HEK293 (cell line): ENCODE measurements around the gene ERN2.

Experiments
- CTCF ChIA-PET: fragments of 350-600 bp; formaldehyde crosslinking; extraction: SDS; loops from one replicate; lab custom pipeline; 2021; ENCODE audit warnings: antibody characterized with exemption; lab: Yijun Ruan, JAX
- POLR2A ChIA-PET: fragments of 300-600 bp; formaldehyde crosslinking; extraction: SDS; loops from one replicate; lab custom pipeline; 2020; ENCODE audit warnings: antibody characterized with exemption, inconsistent platforms; lab: Yijun Ruan, JAX
- H3K27ac ChIP-seq: fragments of 200-500 bp; sonication (Bioruptor generic); 2 replicates; pipeline ENCODE4 v1.5.1; 2014; ENCODE audit warnings: low read depth, low read length, control low read depth, inconsistent platforms; ENCODE audit errors: extremely low read depth
- H3K36me3 ChIP-seq, 2 experiments: fragments of 200-500 bp in 1 of 2; sonication (Bioruptor generic) in 1 of 2; 1 replicate in 1 of 2; 2 replicates in 1 of 2; pipeline ENCODE4 v1.5.1; 2014 to 2017; ENCODE audit warnings: inconsistent platforms in 2 of 2, low read length in 2 of 2; ENCODE audit not compliant: control insufficient read depth in 2 of 2, insufficient read depth in 1 of 2
- H3K4me1 ChIP-seq: fragments of 200-500 bp; sonication (Bioruptor generic); 2 replicates; pipeline ENCODE4 v1.5.1; 2014; ENCODE audit warnings: mild to moderate bottlenecking, low read length, inconsistent platforms; ENCODE audit not compliant: control insufficient read depth, insufficient read depth
- H3K4me3 ChIP-seq: 2 replicates; pipeline ENCODE4 v1.5.1; 2011; ENCODE audit warnings: low read depth, mild to moderate bottlenecking, control low read depth, low read length, moderate library complexity
- H3K9me3 ChIP-seq: fragments of 200-500 bp; sonication (Bioruptor generic); 2 replicates; pipeline ENCODE4 v1.5.1; 2014; ENCODE audit warnings: low read depth, low read length, inconsistent platforms; ENCODE audit not compliant: control insufficient read depth, insufficient read depth
- GLI2 ChIP-seq: fragments of 450-650 bp; formaldehyde crosslinking; IDR thresholded peaks from 2 replicates; pipeline ENCODE4; 2017; ENCODE audit warnings: missing biosample characterization, missing genetic modification characterization, low read depth, borderline replicate concordance
- GLIS1 ChIP-seq: fragments of 450-650 bp; formaldehyde crosslinking; IDR thresholded peaks from 2 replicates; pipeline ENCODE4 v1.5.1; 2016; ENCODE audit warnings: missing biosample characterization, missing genetic modification characterization
- IKZF3 ChIP-seq: fragments of 450-650 bp; IDR thresholded peaks from 2 replicates; pipeline ENCODE4 v1.5.0; 2018; ENCODE audit warnings: missing biosample characterization, mild to moderate bottlenecking, missing genetic modification characterization, moderate library complexity
- KLF1 ChIP-seq: fragments of 450-650 bp; formaldehyde crosslinking; IDR thresholded peaks from 2 replicates; pipeline ENCODE4 v1.5.1; 2016; ENCODE audit warnings: missing biosample characterization, missing genetic modification characterization
- KLF9 ChIP-seq: fragments of 450-650 bp; formaldehyde crosslinking; IDR thresholded peaks from 2 replicates; pipeline ENCODE4 v1.5.1; 2016; ENCODE audit warnings: missing biosample characterization, missing genetic modification characterization, low read depth
- MEIS1 ChIP-seq: sonication (generic); formaldehyde crosslinking; IDR thresholded peaks from 2 replicates; pipeline ENCODE4 v1.8.1; 2022; ENCODE audit warnings: missing genetic modification reagents, mild to moderate bottlenecking, borderline replicate concordance
- OSR2 ChIP-seq: fragments of 450-650 bp; formaldehyde crosslinking; IDR thresholded peaks from 2 replicates; pipeline ENCODE4 v1.5.1; 2016; ENCODE audit warnings: missing biosample characterization, missing genetic modification characterization
- SP3 ChIP-seq: fragments of 450-650 bp; formaldehyde crosslinking; IDR thresholded peaks from 2 replicates; pipeline ENCODE4 v1.5.1; 2016; ENCODE audit warnings: missing biosample characterization, missing genetic modification characterization
- ZFP3 ChIP-seq: fragments of 450-650 bp; formaldehyde crosslinking; IDR thresholded peaks from 2 replicates; pipeline ENCODE4 v1.5.1; 2016; ENCODE audit warnings: low read depth, missing biosample characterization, missing genetic modification characterization
- ZNF341 ChIP-seq: fragments of 450-650 bp; formaldehyde crosslinking; IDR thresholded peaks from 2 replicates; pipeline ENCODE4; 2016; ENCODE audit warnings: low read depth, missing biosample characterization, missing genetic modification characterization
- ZNF416 ChIP-seq: fragments of 450-650 bp; formaldehyde crosslinking; IDR thresholded peaks from 2 replicates; pipeline ENCODE4 v1.5.1; 2016; ENCODE audit warnings: missing biosample characterization, missing genetic modification characterization
- ZNF48 ChIP-seq: fragments of 450-650 bp; formaldehyde crosslinking; IDR thresholded peaks from 2 replicates; pipeline ENCODE4 v1.5.1; 2016; ENCODE audit warnings: missing biosample characterization, missing genetic modification characterization
- ZNF560 ChIP-seq: fragments of 450-650 bp; formaldehyde crosslinking; IDR thresholded peaks from 2 replicates; pipeline ENCODE4 v1.5.1; 2017; ENCODE audit warnings: missing biosample characterization, missing genetic modification characterization, borderline replicate concordance
- ZNF610 ChIP-seq: fragments of 450-650 bp; formaldehyde crosslinking; IDR thresholded peaks from 2 replicates; pipeline ENCODE4 v1.5.1; 2016; ENCODE audit warnings: missing biosample characterization, missing genetic modification characterization, borderline replicate concordance
- ZNF660 ChIP-seq: fragments of 450-650 bp; IDR thresholded peaks from 2 replicates; pipeline ENCODE4 v1.5.1; 2018; ENCODE audit warnings: missing biosample characterization, mild to moderate bottlenecking, missing genetic modification characterization
- ZNF701 ChIP-seq: fragments of 450-650 bp; formaldehyde crosslinking; IDR thresholded peaks from 2 replicates; pipeline ENCODE4 v1.5.1; 2016; ENCODE audit warnings: missing biosample characterization, missing genetic modification characterization
- ZNF76 ChIP-seq: fragments of 450-650 bp; formaldehyde crosslinking; IDR thresholded peaks from 2 replicates; pipeline ENCODE4; 2016; ENCODE audit warnings: low read depth, missing biosample characterization, missing genetic modification characterization, borderline replicate concordance
- ZNF837 ChIP-seq: fragments of 450-650 bp; formaldehyde crosslinking; IDR thresholded peaks from 2 replicates; pipeline ENCODE4 v1.5.1; 2016; ENCODE audit warnings: missing biosample characterization, missing genetic modification characterization
- TF ChIP-seq, protein P1 (sequence below): fragments of 450-650 bp; formaldehyde crosslinking; IDR thresholded peaks from 2 replicates; pipeline ENCODE4 v1.5.1; 2016; ENCODE audit warnings: missing biosample characterization, missing genetic modification characterization
- TF ChIP-seq, protein P2 (sequence below): fragments of 450-650 bp; formaldehyde crosslinking; IDR thresholded peaks from 2 replicates; pipeline ENCODE4 v1.5.1; 2017; ENCODE audit warnings: missing biosample characterization, missing genetic modification characterization
- TF ChIP-seq, protein P3 (sequence below): fragments of 450-650 bp; formaldehyde crosslinking; IDR thresholded peaks from 2 replicates; pipeline ENCODE4 v1.5.1; 2016; ENCODE audit warnings: missing biosample characterization, missing genetic modification characterization
- TF ChIP-seq, protein P4 (sequence below): fragments of 450-650 bp; formaldehyde crosslinking; IDR thresholded peaks from 2 replicates; pipeline ENCODE4 v1.5.1; 2016; ENCODE audit warnings: missing biosample characterization, missing genetic modification characterization
- TF ChIP-seq, protein P5 (sequence below): fragments of 450-650 bp; formaldehyde crosslinking; IDR thresholded peaks from 2 replicates; pipeline ENCODE4 v1.5.1; 2016; ENCODE audit warnings: missing biosample characterization, missing genetic modification characterization
- TF ChIP-seq, protein P6 (sequence below): fragments of 450-650 bp; formaldehyde crosslinking; IDR thresholded peaks from 2 replicates; pipeline ENCODE4 v1.5.1; 2016; ENCODE audit warnings: missing biosample characterization, missing genetic modification characterization

Gene ERN2

DNA sequence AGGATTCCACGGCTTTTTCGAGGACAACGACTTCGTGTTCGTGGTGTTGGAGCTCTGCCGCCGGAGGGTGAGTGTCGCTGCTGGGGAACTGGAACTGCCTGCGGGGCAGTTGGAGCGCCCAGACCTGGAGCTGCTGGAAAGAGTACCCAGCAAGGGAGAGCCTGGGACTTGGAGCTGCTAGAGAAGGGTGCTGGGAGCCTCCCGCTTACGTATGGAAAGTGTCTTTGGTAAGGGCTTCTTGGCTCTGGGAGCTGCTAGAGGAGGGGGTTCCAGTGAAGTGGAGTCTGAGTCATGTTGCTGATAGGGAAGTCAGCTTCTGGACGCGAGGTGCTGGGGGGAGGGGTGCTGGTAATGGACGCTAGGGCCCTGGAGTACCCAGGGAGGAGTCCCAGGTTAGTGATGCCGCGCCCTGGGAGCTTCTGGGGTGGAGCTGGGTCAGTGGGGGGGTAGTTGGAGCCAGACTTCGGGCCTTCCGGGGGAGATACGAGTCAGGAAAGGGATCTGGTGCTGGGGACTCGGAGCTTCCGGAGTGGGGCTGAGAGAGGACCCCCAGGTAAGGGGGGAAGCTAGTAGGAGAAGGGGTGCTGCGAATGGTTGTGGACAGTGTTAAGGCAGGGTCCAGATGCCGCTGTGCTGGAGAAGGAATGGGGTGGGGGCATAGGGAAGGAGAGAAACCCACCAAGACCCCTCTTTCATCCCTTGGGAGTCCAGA is 33.6 kb downstream of the ERN2 start (continued):
- peak; percentile 77 for TF ChIP-seq OSR2
- TF ChIP-seq ZNF76 (tag by site-specific recombination) = peak; percentile 51; the same call in 1 of the 2 replicates
- TF ChIP-seq MEIS1 (CRISPR knock-in tag) = no peak
- peak; percentile 44 for TF ChIP-seq SP3 (tag by site-specific recombination)
- peak; percentile 38; the same call in 1 of the 2 replicates for TF ChIP-seq GLIS1 (tag by site-specific recombination)
- no peak for TF ChIP-seq ZFP3
- no peak for TF ChIP-seq ZNF610 (tag by site-specific recombination)
- no peak for TF ChIP-seq ZNF837
- no peak for TF ChIP-seq ZNF701 (tag by site-specific recombination)
- TF ChIP-seq ZNF341 (tag by site-specific recombination) = peak; percentile 39; the same call in 1 of the 2 replicates
- TF ChIP-seq, protein P1, sequence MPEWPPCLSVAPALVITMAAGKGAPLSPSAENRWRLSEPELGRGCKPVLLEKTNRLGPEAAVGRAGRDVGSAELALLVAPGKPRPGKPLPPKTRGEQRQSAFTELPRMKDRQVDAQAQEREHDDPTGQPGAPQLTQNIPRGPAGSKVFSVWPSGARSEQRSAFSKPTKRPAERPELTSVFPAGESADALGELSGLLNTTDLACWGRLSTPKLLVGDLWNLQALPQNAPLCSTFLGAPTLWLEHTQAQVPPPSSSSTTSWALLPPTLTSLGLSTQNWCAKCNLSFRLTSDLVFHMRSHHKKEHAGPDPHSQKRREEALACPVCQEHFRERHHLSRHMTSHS (tag by site-specific recombination) = no peak
- 0 out of 2 replicates have a peak, but pooled peaks have one; percentile 11 for TF ChIP-seq KLF9 (tag by site-specific recombination)
- TF ChIP-seq ZNF660 = no peak
- TF ChIP-seq, protein P2, sequence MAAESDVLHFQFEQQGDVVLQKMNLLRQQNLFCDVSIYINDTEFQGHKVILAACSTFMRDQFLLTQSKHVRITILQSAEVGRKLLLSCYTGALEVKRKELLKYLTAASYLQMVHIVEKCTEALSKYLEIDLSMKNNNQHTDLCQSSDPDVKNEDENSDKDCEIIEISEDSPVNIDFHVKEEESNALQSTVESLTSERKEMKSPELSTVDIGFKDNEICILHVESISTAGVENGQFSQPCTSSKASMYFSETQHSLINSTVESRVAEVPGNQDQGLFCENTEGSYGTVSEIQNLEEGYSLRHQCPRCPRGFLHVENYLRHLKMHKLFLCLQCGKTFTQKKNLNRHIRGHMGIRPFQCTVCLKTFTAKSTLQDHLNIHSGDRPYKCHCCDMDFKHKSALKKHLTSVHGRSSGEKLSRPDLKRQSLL (tag by site-specific recombination) = peak; percentile 83; the same call in 1 of the 2 replicates
- TF ChIP-seq, protein P3, sequence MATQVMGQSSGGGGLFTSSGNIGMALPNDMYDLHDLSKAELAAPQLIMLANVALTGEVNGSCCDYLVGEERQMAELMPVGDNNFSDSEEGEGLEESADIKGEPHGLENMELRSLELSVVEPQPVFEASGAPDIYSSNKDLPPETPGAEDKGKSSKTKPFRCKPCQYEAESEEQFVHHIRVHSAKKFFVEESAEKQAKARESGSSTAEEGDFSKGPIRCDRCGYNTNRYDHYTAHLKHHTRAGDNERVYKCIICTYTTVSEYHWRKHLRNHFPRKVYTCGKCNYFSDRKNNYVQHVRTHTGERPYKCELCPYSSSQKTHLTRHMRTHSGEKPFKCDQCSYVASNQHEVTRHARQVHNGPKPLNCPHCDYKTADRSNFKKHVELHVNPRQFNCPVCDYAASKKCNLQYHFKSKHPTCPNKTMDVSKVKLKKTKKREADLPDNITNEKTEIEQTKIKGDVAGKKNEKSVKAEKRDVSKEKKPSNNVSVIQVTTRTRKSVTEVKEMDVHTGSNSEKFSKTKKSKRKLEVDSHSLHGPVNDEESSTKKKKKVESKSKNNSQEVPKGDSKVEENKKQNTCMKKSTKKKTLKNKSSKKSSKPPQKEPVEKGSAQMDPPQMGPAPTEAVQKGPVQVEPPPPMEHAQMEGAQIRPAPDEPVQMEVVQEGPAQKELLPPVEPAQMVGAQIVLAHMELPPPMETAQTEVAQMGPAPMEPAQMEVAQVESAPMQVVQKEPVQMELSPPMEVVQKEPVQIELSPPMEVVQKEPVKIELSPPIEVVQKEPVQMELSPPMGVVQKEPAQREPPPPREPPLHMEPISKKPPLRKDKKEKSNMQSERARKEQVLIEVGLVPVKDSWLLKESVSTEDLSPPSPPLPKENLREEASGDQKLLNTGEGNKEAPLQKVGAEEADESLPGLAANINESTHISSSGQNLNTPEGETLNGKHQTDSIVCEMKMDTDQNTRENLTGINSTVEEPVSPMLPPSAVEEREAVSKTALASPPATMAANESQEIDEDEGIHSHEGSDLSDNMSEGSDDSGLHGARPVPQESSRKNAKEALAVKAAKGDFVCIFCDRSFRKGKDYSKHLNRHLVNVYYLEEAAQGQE (tag by site-specific recombination) = 0 out of 2 replicates have a peak, but pooled peaks have one; percentile 28

DNA sequence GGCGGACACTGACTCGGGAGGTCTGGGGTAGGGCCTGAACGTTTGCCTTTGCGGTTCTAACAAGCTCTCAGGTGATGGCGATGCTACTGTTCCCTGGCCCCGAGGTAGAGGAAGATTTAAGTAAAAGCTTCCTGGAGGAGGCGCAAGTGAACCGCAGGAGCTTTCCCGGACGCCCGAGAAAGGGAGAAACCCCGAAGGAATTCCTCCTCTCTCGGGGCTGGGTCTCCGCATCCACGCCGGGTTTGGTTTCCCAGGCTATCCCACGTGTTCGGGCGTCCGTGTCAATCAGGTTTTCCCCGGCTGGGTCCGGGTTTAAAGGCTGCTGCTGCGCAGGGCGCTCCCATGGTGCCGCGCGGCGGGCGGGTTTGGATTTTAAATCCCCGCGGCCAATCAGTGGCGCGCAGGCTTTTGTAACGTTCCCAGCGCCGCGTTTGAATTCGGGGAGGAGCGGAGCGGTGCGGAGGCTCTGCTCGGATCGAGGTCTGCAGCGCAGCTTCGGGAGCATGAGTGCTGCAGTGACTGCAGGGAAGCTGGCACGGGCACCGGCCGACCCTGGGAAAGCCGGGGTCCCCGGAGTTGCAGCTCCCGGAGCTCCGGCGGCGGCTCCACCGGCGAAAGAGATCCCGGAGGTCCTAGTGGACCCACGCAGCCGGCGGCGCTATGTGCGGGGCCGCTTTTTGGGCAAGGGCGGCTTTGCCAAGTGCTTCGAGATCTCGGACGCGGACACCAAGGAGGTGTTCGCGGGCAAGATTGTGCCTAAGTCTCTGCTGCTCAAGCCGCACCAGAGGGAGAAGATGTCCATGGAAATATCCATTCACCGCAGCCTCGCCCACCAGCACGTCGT is 34.4 kb downstream of the ERN2 start, which contains the start of gene PLK1:
Gene PLK1, plus strand, starts transcription at position 460 of the 844 bp plus-strand sequence. Its CDS starts 44 bp downstream, at position 504.
- peak within 1 kb of the TSS; percentile 51; the same call in 1 of the 2 replicates for H3K27ac ChIP-seq
- CTCF ChIA-PET = interaction anchor here (0.7 to 4.3 kb wide), 11 partner anchors 8 to 130 kb away, joined by 3 to 14 read pairs (median 4); no protein-coding TSS in a partner anchor
- POLR2A ChIA-PET = interaction anchor here (0.7 to 4.5 kb wide), 13 partner anchors 10 to 116 kb away, joined by 3 to 33 read pairs (median 3); partner anchors contain the start of genes DCTN5 and PALB2
- TF ChIP-seq OSR2 = no peak; the same call in 1 of the 2 replicates
- TF ChIP-seq ZNF560 (tag by site-specific recombination) = no peak
- no peak for TF ChIP-seq GLI2 (tag by site-specific recombination)
- TF ChIP-seq, protein P4, sequence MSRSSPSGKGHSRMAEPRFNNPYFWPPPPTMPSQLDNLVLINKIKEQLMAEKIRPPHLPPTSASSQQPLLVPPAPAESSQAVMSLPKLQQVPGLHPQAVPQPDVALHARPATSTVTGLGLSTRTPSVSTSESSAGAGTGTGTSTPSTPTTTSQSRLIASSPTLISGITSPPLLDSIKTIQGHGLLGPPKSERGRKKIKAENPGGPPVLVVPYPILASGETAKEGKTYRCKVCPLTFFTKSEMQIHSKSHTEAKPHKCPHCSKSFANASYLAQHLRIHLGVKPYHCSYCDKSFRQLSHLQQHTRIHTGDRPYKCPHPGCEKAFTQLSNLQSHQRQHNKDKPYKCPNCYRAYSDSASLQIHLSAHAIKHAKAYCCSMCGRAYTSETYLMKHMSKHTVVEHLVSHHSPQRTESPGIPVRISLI (tag by site-specific recombination) = no peak
- TF ChIP-seq, protein P5, sequence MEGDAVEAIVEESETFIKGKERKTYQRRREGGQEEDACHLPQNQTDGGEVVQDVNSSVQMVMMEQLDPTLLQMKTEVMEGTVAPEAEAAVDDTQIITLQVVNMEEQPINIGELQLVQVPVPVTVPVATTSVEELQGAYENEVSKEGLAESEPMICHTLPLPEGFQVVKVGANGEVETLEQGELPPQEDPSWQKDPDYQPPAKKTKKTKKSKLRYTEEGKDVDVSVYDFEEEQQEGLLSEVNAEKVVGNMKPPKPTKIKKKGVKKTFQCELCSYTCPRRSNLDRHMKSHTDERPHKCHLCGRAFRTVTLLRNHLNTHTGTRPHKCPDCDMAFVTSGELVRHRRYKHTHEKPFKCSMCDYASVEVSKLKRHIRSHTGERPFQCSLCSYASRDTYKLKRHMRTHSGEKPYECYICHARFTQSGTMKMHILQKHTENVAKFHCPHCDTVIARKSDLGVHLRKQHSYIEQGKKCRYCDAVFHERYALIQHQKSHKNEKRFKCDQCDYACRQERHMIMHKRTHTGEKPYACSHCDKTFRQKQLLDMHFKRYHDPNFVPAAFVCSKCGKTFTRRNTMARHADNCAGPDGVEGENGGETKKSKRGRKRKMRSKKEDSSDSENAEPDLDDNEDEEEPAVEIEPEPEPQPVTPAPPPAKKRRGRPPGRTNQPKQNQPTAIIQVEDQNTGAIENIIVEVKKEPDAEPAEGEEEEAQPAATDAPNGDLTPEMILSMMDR (tag by site-specific recombination) = peak; percentile 15; the same call in 1 of the 2 replicates
- TF ChIP-seq, protein P6, sequence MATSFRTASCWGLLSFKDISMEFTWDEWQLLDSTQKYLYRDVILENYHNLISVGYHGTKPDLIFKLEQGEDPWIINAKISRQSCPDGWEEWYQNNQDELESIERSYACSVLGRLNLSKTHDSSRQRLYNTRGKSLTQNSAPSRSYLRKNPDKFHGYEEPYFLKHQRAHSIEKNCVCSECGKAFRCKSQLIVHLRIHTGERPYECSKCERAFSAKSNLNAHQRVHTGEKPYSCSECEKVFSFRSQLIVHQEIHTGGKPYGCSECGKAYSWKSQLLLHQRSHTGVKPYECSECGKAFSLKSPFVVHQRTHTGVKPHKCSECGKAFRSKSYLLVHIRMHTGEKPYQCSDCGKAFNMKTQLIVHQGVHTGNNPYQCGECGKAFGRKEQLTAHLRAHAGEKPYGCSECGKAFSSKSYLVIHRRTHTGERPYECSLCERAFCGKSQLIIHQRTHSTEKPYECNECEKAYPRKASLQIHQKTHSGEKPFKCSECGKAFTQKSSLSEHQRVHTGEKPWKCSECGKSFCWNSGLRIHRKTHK = no peak
- no peak for TF ChIP-seq ZNF48 (tag by site-specific recombination)
- TF ChIP-seq IKZF3 (tag by site-specific recombination) = peak; percentile 86
- TF ChIP-seq ZFP3 = no peak
- no peak for TF ChIP-seq ZNF416 (tag by site-specific recombination)
- TF ChIP-seq KLF1 = peak; percentile 58

More for the DNA sequence above, 34.4 kb downstream of the ERN2 start, which contains the start of gene PLK1:
- peak within 1 kb of the TSS; percentile 87 for H3K4me3 ChIP-seq
- peaks cover 9% of the 10 kb centered on the region for H3K4me1 ChIP-seq
- H3K9me3 ChIP-seq = no peaks in the 10 kb centered on the region
- H3K36me3 ChIP-seq = peaks cover 15 to 61% of the 10 kb centered on the region in 2 experiments
